ENCODE measurements around the gene LRIG2. TPM values are rescaled to one million over a fixed set of nuclear protein-coding genes. Genes with fewer than 3 reads are reported as not detected.
A peak's percentile ranks its signal among the peaks of the same experiment; 100 is the strongest.

LRIG2 gene
- total and polyA plus RNA-seq, 2 of the 13 experiments (the other 11 are each of a cell fraction or from before 2014, with no cell fraction given) = 8.1 to 12.2 TPM

DNA sequence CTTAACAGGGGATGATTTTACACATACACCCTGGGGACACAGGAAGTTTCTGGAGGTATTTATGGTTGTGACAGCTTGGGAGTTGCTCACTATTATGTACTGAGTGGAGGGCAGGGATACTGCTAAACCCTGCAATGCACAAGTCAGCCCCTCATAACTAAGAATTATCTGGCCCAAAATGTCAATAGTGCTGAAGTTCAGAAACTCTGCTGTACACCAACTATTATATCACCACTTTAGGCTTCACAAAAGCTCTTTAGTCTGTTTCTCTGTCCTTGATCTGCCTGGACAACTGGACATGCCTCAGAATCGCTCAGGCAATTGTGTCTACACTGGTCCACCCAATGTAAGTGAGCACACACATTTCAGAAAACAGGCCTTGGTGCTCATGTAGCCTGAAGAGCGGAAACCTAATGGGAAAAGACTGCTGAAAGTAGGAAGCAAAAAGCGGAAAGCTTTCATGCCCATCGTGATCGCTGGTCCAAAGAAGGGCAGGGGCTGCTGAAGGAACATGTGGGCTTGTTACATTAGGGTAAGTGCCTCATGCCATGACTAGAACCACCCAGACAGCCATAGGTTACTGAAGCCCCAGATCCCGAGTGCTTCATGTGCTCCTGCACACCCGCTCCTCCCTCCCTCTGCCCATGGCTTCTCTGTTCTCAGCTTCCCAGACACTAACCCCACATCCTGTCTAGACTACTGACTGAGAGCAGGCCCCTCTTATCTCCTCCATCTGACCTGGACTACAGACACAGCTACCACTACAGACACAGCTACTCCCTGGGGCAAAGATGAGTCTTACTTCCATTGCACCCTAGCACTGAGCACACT is 73.5 kb downstream of the LRIG2 start (continued):
- TF ChIP-seq E2F5 (CRISPR knock-in tag; conservative IDR thresholded peaks at IDR 0.05) (no peak), CCAR2 (optimal IDR thresholded peaks at IDR 0.05; ENCODE audit: low read depth, low read length) (no peak), ELF3 (CRISPR knock-in tag; IDR thresholded peaks at IDR 0.05) (no peak), FOXJ3 (CRISPR knock-in tag; IDR thresholded peaks at IDR 0.05; ENCODE audit: borderline replicate concordance) (0 out of 2 replicates have a peak, but pooled peaks have one; percentile 37), PHB2 (IDR thresholded peaks at IDR 0.05; ENCODE audit: partially characterized antibody) (no peak), ZNF451 (CRISPR knock-in tag; IDR thresholded peaks at IDR 0.05) (no peak), HBP1 (CRISPR knock-in tag; IDR thresholded peaks at IDR 0.05; ENCODE audit: low read depth) (no peak), LRRFIP1 (CRISPR knock-in tag; conservative IDR thresholded peaks at IDR 0.05) (no peak), KDM5A (IDR thresholded peaks at IDR 0.05; ENCODE audit: borderline replicate concordance, low read length) (no peak), ARNT (IDR thresholded peaks at IDR 0.05) (no peak), ZMYM2 (CRISPR knock-in tag; IDR thresholded peaks at IDR 0.05) (0 out of 2 replicates have a peak, but pooled peaks have one; percentile 11), ESRRA (CRISPR knock-in tag; IDR thresholded peaks at IDR 0.05; ENCODE audit: low read depth) (peak; percentile 50; the same call in 1 of the 2 replicates)
- TF ChIP-seq, protein P1, sequence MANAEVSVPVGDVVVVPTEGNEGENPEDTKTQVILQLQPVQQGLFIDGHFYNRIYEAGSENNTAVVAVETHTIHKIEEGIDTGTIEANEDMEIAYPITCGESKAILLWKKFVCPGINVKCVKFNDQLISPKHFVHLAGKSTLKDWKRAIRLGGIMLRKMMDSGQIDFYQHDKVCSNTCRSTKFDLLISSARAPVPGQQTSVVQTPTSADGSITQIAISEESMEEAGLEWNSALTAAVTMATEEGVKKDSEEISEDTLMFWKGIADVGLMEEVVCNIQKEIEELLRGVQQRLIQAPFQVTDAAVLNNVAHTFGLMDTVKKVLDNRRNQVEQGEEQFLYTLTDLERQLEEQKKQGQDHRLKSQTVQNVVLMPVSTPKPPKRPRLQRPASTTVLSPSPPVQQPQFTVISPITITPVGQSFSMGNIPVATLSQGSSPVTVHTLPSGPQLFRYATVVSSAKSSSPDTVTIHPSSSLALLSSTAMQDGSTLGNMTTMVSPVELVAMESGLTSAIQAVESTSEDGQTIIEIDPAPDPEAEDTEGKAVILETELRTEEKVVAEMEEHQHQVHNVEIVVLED (CRISPR knock-in tag; IDR thresholded peaks at IDR 0.05; ENCODE audit: borderline replicate concordance) = 0 out of 2 replicates have a peak, but pooled peaks have one; percentile 15
- TF ChIP-seq, protein P2, sequence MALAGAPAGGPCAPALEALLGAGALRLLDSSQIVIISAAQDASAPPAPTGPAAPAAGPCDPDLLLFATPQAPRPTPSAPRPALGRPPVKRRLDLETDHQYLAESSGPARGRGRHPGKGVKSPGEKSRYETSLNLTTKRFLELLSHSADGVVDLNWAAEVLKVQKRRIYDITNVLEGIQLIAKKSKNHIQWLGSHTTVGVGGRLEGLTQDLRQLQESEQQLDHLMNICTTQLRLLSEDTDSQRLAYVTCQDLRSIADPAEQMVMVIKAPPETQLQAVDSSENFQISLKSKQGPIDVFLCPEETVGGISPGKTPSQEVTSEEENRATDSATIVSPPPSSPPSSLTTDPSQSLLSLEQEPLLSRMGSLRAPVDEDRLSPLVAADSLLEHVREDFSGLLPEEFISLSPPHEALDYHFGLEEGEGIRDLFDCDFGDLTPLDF (CRISPR knock-in tag; IDR thresholded peaks at IDR 0.05) = no peak

Measured in HepG2 (cell line).